RWPE1 (cell line): Measurements from ENCODE around the gene CLIC6.

Experiments
- CTCF ChIA-PET: fragments of 350-600 bp; sonication (Branson Sonifier 250); formaldehyde crosslinking; extraction: SDS; loops from one replicate; lab custom pipeline; 2021; lab: Yijun Ruan, JAX
- POLR2A ChIA-PET: fragments of 400-600 bp; formaldehyde crosslinking; extraction: SDS; loops from one replicate; lab custom pipeline; 2020; ENCODE audit warnings: antibody characterized with exemption; ENCODE audit not compliant: low non-redundant PET; lab: Yijun Ruan, JAX
- DNase-seq: peaks from one replicate; pipeline ENCODE4 v3.0.0; 2012; ENCODE audit warnings: low spot score
- H3K27ac ChIP-seq: fragments of 450-650 bp; 2 replicates; pipeline ENCODE4 v1.5.1; 2017
- TF ChIP-seq, protein P1 (sequence below): fragments of 450-650 bp; conservative IDR thresholded peaks from 2 replicates; pipeline ENCODE4 v1.5.1; 2017; ENCODE audit warnings: low read depth, mild to moderate bottlenecking

CLIC6 gene

GRCh38 chr21:34640858-34641257 is 27.9 kb upstream of the CLIC6 start:
- ChIA-PET POLR2A (no interaction called here), CTCF (no interaction called here)
- TF ChIP-seq, protein P1, sequence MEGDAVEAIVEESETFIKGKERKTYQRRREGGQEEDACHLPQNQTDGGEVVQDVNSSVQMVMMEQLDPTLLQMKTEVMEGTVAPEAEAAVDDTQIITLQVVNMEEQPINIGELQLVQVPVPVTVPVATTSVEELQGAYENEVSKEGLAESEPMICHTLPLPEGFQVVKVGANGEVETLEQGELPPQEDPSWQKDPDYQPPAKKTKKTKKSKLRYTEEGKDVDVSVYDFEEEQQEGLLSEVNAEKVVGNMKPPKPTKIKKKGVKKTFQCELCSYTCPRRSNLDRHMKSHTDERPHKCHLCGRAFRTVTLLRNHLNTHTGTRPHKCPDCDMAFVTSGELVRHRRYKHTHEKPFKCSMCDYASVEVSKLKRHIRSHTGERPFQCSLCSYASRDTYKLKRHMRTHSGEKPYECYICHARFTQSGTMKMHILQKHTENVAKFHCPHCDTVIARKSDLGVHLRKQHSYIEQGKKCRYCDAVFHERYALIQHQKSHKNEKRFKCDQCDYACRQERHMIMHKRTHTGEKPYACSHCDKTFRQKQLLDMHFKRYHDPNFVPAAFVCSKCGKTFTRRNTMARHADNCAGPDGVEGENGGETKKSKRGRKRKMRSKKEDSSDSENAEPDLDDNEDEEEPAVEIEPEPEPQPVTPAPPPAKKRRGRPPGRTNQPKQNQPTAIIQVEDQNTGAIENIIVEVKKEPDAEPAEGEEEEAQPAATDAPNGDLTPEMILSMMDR, result no peak
- H3K27ac ChIP-seq, result no peak overlapping the region
- DNase-seq, result peak; percentile 13

GRCh38 chr21:34642211-34643075 is 26.4 kb upstream of the CLIC6 start:
- TF ChIP-seq, protein P1, result no peak
- ChIA-PET CTCF (no interaction called here), POLR2A (no interaction called here)
- DNase-seq, result no peak
- H3K27ac ChIP-seq, result no peak overlapping the region

DNA sequence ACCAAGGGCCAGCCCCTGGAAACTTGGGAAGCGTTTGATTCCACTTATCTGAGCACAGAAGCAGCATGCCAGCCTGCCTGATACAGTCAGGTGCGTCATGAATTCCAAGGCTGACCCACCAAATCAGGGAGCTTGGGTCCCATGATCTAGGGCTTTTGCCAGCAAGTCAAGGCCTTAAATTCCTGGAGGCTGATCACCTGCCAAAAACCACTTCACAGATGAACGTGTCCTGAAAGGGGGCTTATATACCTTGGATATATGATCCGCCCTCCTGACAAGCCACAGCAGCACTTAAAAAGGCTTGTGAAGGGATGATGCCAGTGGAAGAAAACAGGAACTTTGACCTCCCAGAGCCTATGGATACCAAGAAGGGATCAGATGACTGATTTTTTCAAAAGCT is 24.0 kb upstream of the CLIC6 start:
- TF ChIP-seq, protein P1, result no peak
- no peak for DNase-seq
- H3K27ac ChIP-seq, result no peak overlapping the region
- POLR2A ChIA-PET, result no interaction called here
- CTCF ChIA-PET, result no interaction called here

DNA sequence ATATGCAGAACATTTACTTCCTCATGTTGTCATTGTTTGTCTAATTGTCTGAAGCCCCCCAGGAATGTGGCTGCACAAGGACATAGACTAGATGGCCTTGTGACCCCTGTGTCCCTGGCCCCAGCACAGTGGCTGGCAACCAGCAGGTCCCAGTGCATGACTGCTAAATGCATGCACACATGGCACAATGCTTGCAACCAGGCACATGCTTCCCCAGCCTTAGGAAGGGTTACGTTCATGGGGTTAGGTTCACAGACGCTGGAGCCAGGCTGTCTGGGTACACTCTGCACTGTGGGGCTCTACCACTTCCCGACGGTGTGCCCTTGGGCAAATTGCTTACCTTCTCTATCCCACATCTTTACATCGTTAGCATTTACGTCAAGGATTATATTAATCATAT is 21.2 kb upstream of the CLIC6 start:
- TF ChIP-seq, protein P1, result no peak
- ChIA-PET CTCF (no interaction called here), POLR2A (no interaction called here)
- H3K27ac ChIP-seq, result no peak overlapping the region
- DNase-seq, result no peak

DNA sequence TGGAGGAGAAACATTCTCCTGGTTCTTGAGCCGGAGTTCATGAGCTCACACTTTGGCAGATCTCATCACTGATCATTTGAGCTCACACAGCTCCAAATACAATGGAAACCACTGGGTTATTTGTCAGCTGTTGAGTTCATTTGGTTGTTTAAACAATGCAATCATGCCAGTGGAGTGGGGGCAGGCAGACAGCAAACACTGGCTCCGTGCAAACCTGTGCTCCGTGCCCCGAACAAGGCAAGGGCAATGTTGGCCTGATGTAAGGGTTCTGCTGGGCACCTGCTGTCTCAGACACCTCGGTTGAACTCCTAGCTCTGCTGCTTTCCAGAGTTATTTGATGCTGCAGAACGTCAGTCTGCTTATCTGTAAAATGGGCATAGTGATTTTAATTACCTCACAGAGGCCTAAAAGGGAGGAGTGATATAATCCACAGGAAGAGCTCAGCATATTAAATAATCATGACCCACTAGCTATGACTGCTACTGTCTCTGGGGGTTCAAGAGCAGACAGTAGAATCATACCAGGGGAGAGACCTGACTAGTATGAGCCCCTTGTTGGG is 20.0 kb upstream of the CLIC6 start:
- H3K27ac ChIP-seq, result no peak overlapping the region
- ChIA-PET CTCF (interaction anchor here (0.7 kb wide), 1 partner anchor 965 kb away, joined by 3 read pairs; no protein-coding TSS in a partner anchor), POLR2A (no interaction called here)
- no peak for DNase-seq
- TF ChIP-seq, protein P1, result no peak

DNA sequence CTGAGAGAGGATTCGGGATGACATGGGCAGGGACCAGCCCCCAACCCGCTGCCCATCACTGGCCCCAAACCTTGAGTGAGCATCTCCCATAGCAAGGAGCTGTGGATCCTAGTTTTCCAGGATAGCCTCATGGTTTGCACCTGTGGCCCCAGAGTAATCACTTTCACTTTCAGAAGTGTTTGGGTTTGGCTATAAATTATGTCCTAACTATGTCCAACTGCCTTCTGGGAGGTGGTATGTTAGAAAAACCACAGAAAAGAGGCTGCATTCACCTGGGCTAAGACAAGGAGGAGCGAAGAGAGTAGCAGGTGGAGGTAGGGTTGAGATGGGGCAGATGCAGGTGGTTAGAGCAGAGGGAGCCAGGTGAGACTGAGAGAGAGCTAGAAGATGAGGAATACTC is 19.4 kb upstream of the CLIC6 start:
- DNase-seq, result no peak
- H3K27ac ChIP-seq, result no peak overlapping the region
- ChIA-PET POLR2A (no interaction called here), CTCF (no interaction called here)
- TF ChIP-seq, protein P1, result no peak
